Neutrophil (primary cell): ENCODE measurements around the gene DBP.

Experiments
- H3K27ac ChIP-seq: fragments of 200-600 bp; sonication (generic); 2 replicates; pipeline ENCODE4 v1.5.1; 2016; ENCODE audit warnings: mild to moderate bottlenecking, moderate library complexity
- H3K27me3 ChIP-seq: fragments of 200-600 bp; sonication (generic); 2 replicates; pipeline ENCODE4 v1.6.0; 2016; ENCODE audit warnings: mild to moderate bottlenecking
- H3K36me3 ChIP-seq: fragments of 200-600 bp; sonication (generic); 2 replicates; pipeline ENCODE4 v1.5.1; 2017
- H3K4me1 ChIP-seq, 2 experiments: fragments of 200-600 bp in 1 of 2; sonication (generic) in 1 of 2; 1 replicate in 1 of 2; 2 replicates in 1 of 2; pipeline versions ENCODE4 v1.5.1 to v1.6.1; 2013 to 2016; ENCODE audit warnings: low read depth in 1 of 2, low read length in 1 of 2, mild to moderate bottlenecking in 1 of 2, moderate library complexity in 1 of 2; ENCODE audit not compliant: control insufficient read depth in 1 of 2, insufficient read depth in 1 of 2
- H3K4me3 ChIP-seq, 2 experiments: fragments of 200-600 bp in 1 of 2; sonication (generic) in 1 of 2; 1 replicate in 1 of 2; 2 replicates in 1 of 2; pipeline ENCODE4 v1.5.1; 2013 to 2016; ENCODE audit warnings: low read depth in 1 of 2, low read length in 1 of 2, mild to moderate bottlenecking in 1 of 2, moderate library complexity in 1 of 2
- H3K9me3 ChIP-seq: fragments of 200-600 bp; sonication (generic); 2 replicates; pipeline ENCODE4 v1.5.1; 2016
- CTCF ChIP-seq: fragments of 200-600 bp; sonication (generic); IDR thresholded peaks from 2 replicates; pipeline ENCODE4 v1.5.1; 2016; ENCODE audit warnings: antibody characterized with exemption

DBP gene

GRCh38 chr19:48656840-48657474 is 19.8 kb upstream of the DBP start:
- no peak overlapping the region for H3K27ac ChIP-seq
- peaks cover 11% of the 10 kb centered on the region for H3K27me3 ChIP-seq
- H3K36me3 ChIP-seq, result no peaks in the 10 kb centered on the region
- no peak overlapping the region for H3K4me3 ChIP-seq
- TF ChIP-seq CTCF, result no peak
- H3K9me3 ChIP-seq, result no peaks in the 10 kb centered on the region
- peaks cover 0 to 14% of the 10 kb centered on the region in 2 experiments for H3K4me1 ChIP-seq

GRCh38 chr19:48654299-48655059 is 17.3 kb upstream of the DBP start:
- no peaks in the 10 kb centered on the region for H3K36me3 ChIP-seq
- no peaks in the 10 kb centered on the region for H3K4me1 ChIP-seq
- TF ChIP-seq CTCF, result no peak
- H3K4me3 ChIP-seq, result no peak overlapping the region
- no peaks in the 10 kb centered on the region for H3K9me3 ChIP-seq
- H3K27ac ChIP-seq, result no peak overlapping the region
- H3K27me3 ChIP-seq, result peaks cover 15% of the 10 kb centered on the region

GRCh38 chr19:48651683-48652048 is 14.5 kb upstream of the DBP start:
- H3K4me3 ChIP-seq, result no peak overlapping the region
- no peaks in the 10 kb centered on the region for H3K36me3 ChIP-seq
- peaks cover 0 to under 1% of the 10 kb centered on the region in 2 experiments for H3K4me1 ChIP-seq
- H3K27me3 ChIP-seq, result peaks cover 31% of the 10 kb centered on the region
- H3K9me3 ChIP-seq, result no peaks in the 10 kb centered on the region
- no peak overlapping the region for H3K27ac ChIP-seq
- TF ChIP-seq CTCF, result no peak

- Histone ChIP-seq H3K27me3 (peaks cover 35% of the 10 kb centered on the region), H3K9me3 (no peaks in the 10 kb centered on the region), H3K4me1 (peaks cover 4 to 6% of the 10 kb centered on the region in 2 experiments), H3K4me3 (no peak overlapping the region), H3K27ac (no peak overlapping the region), H3K36me3 (no peaks in the 10 kb centered on the region)
- TF ChIP-seq CTCF, result no peak
Observed at GRCh38 chr19:48650974-48651682, 13.9 kb upstream of the DBP start.

DNA sequence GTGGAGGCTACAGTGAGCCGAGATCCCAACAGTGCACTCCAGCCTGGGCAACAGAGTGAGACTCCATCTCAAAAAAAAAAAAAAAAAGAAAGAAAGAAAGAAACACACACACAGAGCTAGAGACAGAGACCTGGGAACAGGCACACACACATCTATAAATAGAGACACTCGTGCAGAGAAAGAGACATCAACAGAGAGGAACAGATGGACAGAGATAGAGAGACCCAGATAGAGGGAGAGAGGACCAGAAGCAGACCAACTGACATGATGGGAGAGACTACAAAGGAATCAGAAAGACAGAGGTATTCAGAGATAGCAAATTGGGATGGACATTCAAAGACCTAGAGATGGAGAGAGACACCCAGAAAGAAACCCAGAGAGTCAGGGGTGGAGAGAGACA is 11.0 kb upstream of the DBP start:
- peaks cover 17 to 20% of the 10 kb centered on the region in 2 experiments for H3K4me1 ChIP-seq
- H3K27me3 ChIP-seq, result peaks cover 54% of the 10 kb centered on the region
- no peak overlapping the region for H3K27ac ChIP-seq
- no peaks in the 10 kb centered on the region for H3K9me3 ChIP-seq
- no peaks in the 10 kb centered on the region for H3K36me3 ChIP-seq
- H3K4me3 ChIP-seq, result no peak overlapping the region
- no peak for TF ChIP-seq CTCF
